C4-2B (cell line): ENCODE data around the gene MRPS23.

ENCODE experiments used
- H3K27ac ChIP-seq: fragments of 450-650 bp; 2 replicates; pipeline ENCODE4 v1.5.1; 2017
- ZFX ChIP-seq: fragments of 450-650 bp; IDR thresholded peaks from 2 replicates; pipeline ENCODE4 v1.6.1; 2017
- TF ChIP-seq, protein P1 (sequence below): fragments of 450-650 bp; conservative IDR thresholded peaks from 2 replicates; pipeline ENCODE4 v1.5.1; 2017; ENCODE audit warnings: mild to moderate bottlenecking

MRPS23 gene

DNA sequence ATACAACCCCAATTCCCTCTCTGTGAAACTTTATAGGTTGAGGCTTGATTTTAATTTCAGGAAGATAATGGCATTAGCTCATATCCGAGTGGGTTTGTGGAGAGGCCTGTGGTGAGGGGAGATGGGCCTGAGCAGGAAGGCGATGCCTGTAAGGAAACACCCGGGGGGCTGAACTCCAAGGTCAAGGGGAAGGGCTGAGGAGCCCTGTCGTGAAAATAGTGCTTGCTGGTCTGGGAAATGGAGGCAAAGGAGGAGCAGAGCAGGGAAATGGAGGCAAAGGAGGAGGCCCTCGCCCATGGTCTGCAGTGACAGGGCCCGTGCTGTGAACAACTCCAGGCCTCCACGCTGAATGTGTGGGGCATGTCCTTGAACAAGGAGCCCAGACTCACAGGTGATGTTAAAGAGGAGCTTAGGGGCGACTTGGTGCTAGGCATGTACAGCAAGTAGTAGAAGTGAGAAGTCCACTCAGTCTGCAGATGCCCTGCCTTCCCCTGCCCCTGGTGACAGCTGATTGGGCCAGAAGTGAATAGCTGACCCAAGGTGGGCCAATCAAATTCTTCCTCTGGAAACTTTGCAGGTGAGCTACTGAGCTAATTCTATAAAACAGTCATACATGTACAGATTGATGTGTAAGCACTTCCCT, 38.1 kb downstream of the MRPS23 start:
- no peak overlapping the region for H3K27ac ChIP-seq
- TF ChIP-seq, protein P1, sequence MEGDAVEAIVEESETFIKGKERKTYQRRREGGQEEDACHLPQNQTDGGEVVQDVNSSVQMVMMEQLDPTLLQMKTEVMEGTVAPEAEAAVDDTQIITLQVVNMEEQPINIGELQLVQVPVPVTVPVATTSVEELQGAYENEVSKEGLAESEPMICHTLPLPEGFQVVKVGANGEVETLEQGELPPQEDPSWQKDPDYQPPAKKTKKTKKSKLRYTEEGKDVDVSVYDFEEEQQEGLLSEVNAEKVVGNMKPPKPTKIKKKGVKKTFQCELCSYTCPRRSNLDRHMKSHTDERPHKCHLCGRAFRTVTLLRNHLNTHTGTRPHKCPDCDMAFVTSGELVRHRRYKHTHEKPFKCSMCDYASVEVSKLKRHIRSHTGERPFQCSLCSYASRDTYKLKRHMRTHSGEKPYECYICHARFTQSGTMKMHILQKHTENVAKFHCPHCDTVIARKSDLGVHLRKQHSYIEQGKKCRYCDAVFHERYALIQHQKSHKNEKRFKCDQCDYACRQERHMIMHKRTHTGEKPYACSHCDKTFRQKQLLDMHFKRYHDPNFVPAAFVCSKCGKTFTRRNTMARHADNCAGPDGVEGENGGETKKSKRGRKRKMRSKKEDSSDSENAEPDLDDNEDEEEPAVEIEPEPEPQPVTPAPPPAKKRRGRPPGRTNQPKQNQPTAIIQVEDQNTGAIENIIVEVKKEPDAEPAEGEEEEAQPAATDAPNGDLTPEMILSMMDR = no peak
- TF ChIP-seq ZFX = no peak

DNA sequence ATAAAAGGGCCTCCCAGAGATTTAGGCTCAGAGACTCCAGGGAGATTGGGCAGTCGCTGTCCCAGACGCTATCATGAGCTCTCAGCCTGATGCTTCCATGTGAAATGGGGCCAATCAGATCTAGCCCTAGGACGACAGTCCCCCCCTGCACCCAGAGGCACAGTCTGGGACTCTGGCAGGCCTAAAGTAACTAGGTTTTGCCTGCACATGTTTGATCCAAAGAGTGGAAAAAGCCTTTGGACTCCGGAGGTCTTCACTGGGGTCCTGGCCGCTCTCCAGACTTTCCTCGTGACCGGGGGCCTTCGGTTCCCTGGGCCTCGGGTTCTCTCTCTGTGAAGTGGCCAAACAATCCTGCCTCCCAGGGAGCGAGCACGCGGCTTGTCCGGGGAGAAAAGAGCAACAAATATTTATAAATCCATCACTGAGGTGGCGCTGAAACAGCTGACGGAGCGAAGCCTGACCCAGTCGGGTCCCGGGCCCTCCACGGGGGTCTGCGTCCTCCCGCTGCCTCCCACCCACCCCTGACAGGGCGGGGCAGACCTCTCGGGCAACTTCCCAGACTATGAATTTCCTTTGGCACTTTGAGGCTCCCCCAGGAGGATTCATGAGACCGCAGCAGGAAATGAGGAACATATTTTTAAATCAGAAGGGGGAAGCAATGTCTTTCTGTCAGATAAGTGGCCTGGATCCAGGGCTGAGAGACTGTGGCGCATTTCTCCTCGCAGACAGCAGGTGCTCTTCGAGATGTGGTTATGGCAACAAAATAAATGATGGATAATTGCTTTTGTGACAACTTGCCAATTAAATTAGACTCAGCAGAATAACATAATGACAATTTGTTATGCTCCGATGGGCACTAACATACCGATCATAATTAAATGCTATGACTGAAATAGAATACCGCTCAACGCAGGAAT, 38.9 kb downstream of the MRPS23 start:
- TF ChIP-seq, protein P1 = no peak
- TF ChIP-seq ZFX = no peak
- no peak overlapping the region for H3K27ac ChIP-seq

DNA sequence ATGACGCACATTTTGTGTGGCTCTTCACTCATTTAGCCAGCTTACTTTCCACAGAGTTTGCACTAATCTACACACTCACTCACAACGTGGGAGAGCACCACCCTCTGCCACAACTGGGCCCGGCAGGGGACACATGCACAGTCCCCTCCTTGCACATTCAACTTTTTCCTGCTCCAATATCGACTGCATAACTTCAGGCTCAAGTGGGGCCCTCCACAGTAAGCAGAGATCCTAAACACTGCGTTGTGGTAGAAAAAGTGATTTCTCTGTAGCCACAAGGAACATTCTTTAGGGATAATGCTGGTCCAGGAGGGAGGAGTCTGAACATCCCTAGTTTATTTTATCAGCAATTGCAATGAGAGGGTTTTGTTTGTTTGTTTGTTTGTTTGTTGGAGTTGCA, 40.0 kb downstream of the MRPS23 start:
- TF ChIP-seq, protein P1 = no peak
- TF ChIP-seq ZFX = no peak
- no peak overlapping the region for H3K27ac ChIP-seq

DNA sequence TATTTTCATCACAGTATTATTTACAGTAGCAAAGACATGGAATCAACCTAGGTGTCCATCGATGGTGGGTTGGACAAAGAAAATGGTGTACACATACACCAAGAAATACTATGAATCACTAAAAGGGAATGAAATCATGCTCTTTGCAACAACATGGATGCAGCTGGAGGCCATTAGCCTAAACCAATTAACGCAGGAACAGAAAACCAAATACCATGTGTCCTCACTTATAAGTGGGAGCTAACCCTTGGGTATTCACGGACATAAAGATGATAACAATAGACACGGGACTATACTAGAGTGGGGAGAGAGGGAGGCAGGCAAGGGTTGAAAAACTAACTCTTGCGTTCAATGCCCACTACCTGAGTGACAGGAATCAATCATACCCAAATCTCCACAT, 41.0 kb downstream of the MRPS23 start:
- H3K27ac ChIP-seq = no peak overlapping the region
- TF ChIP-seq, protein P1 = no peak
- no peak for TF ChIP-seq ZFX

DNA sequence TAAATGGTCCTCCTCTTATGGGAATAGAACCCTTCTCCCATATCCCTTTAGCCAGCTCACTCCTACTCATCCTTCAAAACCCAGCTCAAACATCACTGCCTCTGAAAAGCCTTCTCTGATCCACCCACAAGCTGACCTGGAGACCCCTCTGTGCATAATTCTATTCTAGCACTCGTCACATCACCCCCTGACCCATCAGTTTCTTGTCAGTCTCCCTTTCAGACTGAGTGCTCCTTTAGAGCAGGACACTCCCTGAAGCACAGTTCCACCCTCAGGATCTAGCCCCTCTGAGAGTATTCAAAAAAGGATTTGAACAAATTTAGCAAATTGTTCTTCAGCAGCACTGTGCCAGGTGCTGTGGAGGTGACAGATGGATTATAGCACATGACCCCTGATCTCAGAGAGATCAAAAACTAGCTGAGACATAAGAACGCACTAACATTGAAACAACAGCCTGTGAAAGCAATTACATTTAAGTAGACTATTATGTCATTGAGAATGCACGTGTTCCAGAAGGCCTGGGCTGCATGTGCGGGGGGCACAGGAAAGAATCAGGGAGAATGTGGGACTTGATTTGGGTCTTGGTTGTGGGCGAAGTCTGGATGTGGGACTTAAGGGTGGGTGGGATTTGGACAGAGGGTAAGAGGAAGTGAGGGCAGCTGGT, 43.5 kb downstream of the MRPS23 start:
- no peak for TF ChIP-seq ZFX
- TF ChIP-seq, protein P1 = no peak
- H3K27ac ChIP-seq = no peak overlapping the region

DNA sequence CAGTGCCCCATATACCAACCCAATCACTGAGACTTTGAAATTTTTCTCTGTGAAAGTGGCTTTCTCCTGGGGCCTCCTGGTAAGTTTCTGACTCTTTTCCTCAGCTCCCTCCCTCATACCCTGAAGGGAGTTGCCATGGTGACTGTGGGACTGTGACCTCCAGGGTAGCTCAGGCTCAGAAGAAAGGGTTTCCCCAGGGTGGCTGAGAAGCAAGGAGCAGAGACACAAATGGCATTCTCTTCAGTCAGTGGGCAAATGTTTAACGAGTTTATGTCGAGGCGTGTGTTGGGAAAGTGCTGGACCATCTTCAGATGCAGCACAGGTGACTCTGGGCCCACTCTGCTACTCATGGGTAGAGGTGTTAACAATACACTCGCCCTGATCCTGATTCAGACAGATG, 46.8 kb downstream of the MRPS23 start:
- TF ChIP-seq, protein P1 = no peak
- TF ChIP-seq ZFX = no peak
- no peak overlapping the region for H3K27ac ChIP-seq
